Activated T-cell treated with anti-CD3 and anti-CD28 coated beads, Interleukin-2, amount 50 U/mL, for 72 hours (primary cell): ENCODE measurements around the gene DDX24. TPM values are rescaled to one million over a fixed set of nuclear protein-coding genes. Genes with fewer than 3 reads are reported as not detected.

Source experiments
- ATAC-seq, 2 donors: fragments of 150-1000 bp; cut with Tn5 transposase; replicated peaks in 1 of 2; 2 replicates each; pipeline ENCODE4 v1.10.0; 2021; ENCODE audit warnings: moderate library complexity in 2 of 2, mild to moderate bottlenecking in 1 of 2
- DNase-seq, 2 donors: peaks; one replicate each; pipeline ENCODE4 v3.0.0; 2021 to 2022; ENCODE audit warnings: mixed read lengths in 1 of 2
- H3K27ac Mint-ChIP-seq: one replicate; pipeline ENCODE4 v1.8.0; 2022; ENCODE audit warnings: mild to moderate bottlenecking, moderate library complexity, mixed read lengths
- H3K27me3 Mint-ChIP-seq: one replicate; pipeline ENCODE4 v1.8.0; 2022; ENCODE audit warnings: low read depth, mixed read lengths
- H3K36me3 Mint-ChIP-seq, 2 donors: one replicate each; pipeline ENCODE4 v1.8.0; 2022; ENCODE audit warnings: mixed read lengths in 2 of 2, mild to moderate bottlenecking in 1 of 2; ENCODE audit not compliant: insufficient read depth in 2 of 2
- H3K4me1 Mint-ChIP-seq: one replicate; pipeline ENCODE4 v1.8.0; 2022; ENCODE audit warnings: low read depth, mixed read lengths
- H3K4me3 Mint-ChIP-seq, 2 donors: one replicate each; pipeline ENCODE4 v1.8.0; 2022; ENCODE audit warnings: mild to moderate bottlenecking in 2 of 2, mixed read lengths in 2 of 2, moderate library complexity in 2 of 2
- H3K9me3 Mint-ChIP-seq, 2 donors: one replicate each; pipeline ENCODE4 v1.8.0; 2022; ENCODE audit warnings: mixed read lengths in 2 of 2
- total RNA-seq, 2 donors: library from RNA; stranded (reverse); gene quantifications; one replicate each; pipeline ENCODE4 v1.2.3, GENCODE V29; 2022

DDX24 gene, protein sequence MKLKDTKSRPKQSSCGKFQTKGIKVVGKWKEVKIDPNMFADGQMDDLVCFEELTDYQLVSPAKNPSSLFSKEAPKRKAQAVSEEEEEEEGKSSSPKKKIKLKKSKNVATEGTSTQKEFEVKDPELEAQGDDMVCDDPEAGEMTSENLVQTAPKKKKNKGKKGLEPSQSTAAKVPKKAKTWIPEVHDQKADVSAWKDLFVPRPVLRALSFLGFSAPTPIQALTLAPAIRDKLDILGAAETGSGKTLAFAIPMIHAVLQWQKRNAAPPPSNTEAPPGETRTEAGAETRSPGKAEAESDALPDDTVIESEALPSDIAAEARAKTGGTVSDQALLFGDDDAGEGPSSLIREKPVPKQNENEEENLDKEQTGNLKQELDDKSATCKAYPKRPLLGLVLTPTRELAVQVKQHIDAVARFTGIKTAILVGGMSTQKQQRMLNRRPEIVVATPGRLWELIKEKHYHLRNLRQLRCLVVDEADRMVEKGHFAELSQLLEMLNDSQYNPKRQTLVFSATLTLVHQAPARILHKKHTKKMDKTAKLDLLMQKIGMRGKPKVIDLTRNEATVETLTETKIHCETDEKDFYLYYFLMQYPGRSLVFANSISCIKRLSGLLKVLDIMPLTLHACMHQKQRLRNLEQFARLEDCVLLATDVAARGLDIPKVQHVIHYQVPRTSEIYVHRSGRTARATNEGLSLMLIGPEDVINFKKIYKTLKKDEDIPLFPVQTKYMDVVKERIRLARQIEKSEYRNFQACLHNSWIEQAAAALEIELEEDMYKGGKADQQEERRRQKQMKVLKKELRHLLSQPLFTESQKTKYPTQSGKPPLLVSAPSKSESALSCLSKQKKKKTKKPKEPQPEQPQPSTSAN
- total RNA-seq, result 100 to 1,000 TPM; 193 to 197 TPM

DNA sequence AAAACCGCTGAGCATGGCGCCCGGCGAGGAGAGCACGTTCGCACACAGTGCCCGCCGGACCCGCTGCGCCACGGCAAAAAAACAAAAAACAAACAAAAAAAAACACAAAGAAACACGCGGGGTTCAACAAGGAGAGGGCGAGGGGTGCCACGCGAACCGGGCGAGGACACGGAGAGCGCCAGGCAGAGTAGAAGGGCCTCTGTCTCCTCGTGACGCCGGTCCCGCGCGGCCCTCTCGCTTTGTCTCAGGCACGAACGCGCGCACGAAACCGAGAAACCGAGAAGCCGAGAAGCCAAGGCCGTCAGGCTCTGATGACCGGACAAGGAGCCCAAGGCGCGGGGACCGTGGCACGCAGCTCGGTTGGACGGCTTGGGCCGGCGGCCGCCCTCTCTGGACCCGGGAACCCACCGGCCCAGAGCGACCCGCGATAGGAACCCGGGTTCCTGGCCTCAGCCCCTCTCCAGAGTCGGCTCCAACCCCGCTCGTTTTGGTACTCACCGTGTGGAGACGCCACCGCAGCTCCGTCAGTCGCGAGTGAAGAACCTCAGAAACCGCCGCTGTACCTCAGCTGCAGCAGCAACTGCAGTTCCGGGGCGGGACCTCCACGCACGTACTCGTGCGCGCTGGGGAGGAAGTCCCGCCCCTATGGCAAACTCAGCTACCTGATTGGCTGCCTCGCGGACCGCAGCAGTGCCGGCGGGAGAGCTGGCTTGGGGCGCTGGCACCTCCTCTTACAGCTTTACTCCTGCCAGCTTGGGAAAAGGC lies at the start of gene DDX24, which contains the start of gene IFI27L1:
Gene DDX24, minus strand, starts transcription at position 582 of the 765 bp plus-strand sequence. CDS start 1,460 bp downstream, outside the sequence.
Gene IFI27L1, plus strand, starts transcription at position 690 of the 765 bp plus-strand sequence. CDS start 15,628 bp downstream, outside the sequence.
- DNase-seq (peak; percentile 97 to 98), ATAC-seq (peak; percentile 98 to 99)
- Mint-ChIP-seq H3K4me3 (peak within 1 kb of the TSS; percentile 97 to 100), H3K27ac (peak within 1 kb of the TSS; percentile 99), H3K9me3 (no peaks in the 10 kb centered on the region), H3K27me3 (no peaks in the 10 kb centered on the region), H3K4me1 (peaks cover 62% of the 10 kb centered on the region), H3K36me3 (peaks cover 19 to 20% of the 10 kb centered on the region in 2 donors)

DNA sequence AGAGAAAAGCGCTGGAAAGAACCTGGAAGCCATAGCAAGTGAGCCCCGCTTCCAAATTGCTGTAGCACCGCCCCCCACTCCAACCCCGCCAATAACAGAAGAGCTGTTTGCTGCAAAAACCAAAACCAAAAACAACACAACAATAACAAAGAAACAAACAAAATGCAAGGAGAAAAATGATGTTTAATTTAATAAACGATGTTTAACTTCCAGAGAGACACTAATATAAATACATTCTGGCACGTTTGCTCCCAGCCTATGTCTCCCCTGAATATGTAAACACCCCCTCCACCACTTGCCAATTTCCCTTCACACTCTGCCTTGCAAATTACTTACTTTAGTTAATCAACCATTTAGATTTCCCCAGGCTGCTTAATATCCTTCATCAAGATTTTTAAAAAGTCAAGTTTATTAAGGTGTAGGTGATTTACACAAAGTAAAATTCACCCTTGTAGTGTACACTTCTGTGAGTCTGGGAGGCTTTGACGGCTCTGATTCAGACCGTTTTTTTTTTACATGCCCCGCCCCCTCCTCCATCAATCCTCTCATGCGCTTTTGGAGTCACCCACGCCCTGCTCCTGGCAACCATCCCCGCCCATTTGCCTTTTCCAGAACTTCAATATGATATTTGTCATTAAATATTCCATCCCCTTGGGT lies 48.9 kb upstream of the DDX24 start:
- DNase-seq, result peak; percentile 53 to 62
- peak; percentile 62 to 65 for ATAC-seq
- Mint-ChIP-seq H3K27me3 (peaks cover 11% of the 10 kb centered on the region), H3K4me1 (peaks cover 18% of the 10 kb centered on the region), H3K9me3 (no peaks in the 10 kb centered on the region), H3K4me3 (peak overlapping the region; percentile 92 to 99), H3K27ac (peak overlapping the region; percentile 58), H3K36me3 (peaks cover 0 to 1% of the 10 kb centered on the region in 2 donors)

DNA sequence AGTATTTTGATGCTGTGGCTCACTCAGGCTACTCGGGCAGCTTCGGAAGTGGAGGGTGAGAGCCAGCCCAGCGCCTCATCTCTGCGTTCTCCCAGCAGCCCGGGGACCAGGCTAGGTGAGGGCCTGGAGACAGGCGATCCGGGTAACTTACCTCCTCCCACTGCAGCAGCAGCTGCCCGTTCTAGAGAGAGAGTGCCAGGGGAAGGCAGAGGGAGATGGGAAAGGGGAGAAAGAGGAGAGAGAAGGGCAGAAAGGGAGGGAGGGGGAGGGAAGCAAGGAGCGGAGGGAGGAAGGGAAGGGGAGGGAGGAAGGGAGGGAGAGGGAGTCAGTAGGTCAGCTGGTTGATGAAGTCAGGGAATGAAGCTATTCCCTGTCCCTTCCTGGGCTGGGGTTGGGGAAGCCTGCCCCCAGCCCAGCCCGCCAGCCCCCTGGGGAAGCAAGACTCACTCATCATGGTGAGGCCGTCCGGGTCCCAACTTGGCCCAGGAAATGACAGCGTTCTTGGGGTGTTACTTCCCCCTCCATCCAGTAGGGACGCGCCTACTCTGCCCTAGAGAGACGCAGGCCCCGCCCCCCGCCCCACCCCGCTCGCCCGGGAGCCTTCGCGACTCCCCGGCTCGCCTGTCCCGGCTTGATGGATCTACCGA lies 48.2 kb upstream of the DDX24 start, which contains the start of gene IFI27L2:
Gene IFI27L2, minus strand, starts transcription at position 494 of the 647 bp plus-strand sequence. Its CDS starts 40 bp downstream, at position 454.
- peaks cover 18% of the 10 kb centered on the region for H3K4me1 Mint-ChIP-seq
- peak within 1 kb of the TSS; percentile 58 for H3K27ac Mint-ChIP-seq
- H3K4me3 Mint-ChIP-seq, result peak within 1 kb of the TSS; percentile 92 to 99
- H3K27me3 Mint-ChIP-seq, result peaks cover 9% of the 10 kb centered on the region
- no peaks in the 10 kb centered on the region for H3K9me3 Mint-ChIP-seq
- ATAC-seq (peak; percentile 97 to 99), DNase-seq (peak; percentile 73 to 78)
- H3K36me3 Mint-ChIP-seq, result no peaks in the 10 kb centered on the region

DNA sequence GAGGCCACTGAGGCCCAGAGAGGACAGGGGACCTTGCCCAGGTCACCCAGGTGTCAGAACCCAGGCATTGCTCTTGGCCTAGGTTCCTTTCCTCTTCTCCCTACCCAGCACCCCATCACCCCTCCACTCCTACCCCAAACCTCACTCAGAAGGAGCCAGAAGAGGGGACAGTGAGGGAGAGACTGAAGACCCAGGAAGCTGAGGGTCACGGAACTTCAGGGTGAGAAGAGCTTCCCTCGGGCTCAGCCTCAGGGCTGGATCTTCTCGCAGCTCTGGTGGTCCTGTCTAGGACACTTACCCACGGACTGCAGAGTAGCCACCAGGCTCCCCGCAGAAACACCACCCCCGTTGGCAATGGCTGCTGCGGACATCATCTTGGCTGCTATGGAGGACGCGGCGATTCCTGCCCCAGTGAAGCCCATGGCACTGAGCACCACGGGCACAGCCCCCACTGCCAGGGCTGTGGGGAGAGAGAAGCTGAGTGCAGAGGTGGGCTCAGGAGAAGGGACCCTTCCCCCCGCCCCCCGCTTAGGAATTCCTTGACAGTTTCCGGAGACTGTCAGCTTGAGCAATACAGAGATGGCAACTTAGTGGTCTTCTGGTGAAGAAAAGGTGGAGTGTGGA lies 47.3 kb upstream of the DDX24 start:
- H3K27ac Mint-ChIP-seq, result peak overlapping the region; percentile 58
- ATAC-seq (no peak), DNase-seq (no peak)
- no peaks in the 10 kb centered on the region for H3K36me3 Mint-ChIP-seq
- peaks cover 1% of the 10 kb centered on the region for H3K27me3 Mint-ChIP-seq
- H3K9me3 Mint-ChIP-seq, result no peaks in the 10 kb centered on the region
- H3K4me3 Mint-ChIP-seq, result peak overlapping the region; percentile 92 to 99
- H3K4me1 Mint-ChIP-seq, result peaks cover 18% of the 10 kb centered on the region

DNA sequence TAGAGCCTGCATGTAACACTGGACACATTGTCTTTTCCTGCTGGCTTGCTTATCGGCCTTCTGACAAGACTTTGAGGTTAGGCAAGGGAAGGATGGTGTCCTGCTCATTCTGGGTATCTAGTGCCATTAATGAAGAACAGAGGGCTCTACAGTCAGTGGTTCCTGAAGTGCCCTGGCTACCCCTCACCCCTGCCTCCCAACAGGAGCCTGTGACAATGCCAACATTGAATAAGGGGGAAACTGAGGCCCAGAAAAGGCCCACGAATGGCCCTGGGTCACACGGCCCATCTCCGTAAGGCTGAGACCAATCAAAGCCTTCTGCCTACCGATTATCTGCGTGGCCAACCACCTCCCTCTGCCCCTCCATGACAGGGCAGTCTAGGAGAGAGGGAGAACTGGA lies 46.3 kb upstream of the DDX24 start:
- H3K4me1 Mint-ChIP-seq, result peaks cover 18% of the 10 kb centered on the region
- ATAC-seq (no peak), DNase-seq (no peak)
- no peaks in the 10 kb centered on the region for H3K9me3 Mint-ChIP-seq
- no peak overlapping the region for H3K4me3 Mint-ChIP-seq
- no peak overlapping the region for H3K27ac Mint-ChIP-seq
- H3K27me3 Mint-ChIP-seq, result no peaks in the 10 kb centered on the region
- H3K36me3 Mint-ChIP-seq, result no peaks in the 10 kb centered on the region

DNA sequence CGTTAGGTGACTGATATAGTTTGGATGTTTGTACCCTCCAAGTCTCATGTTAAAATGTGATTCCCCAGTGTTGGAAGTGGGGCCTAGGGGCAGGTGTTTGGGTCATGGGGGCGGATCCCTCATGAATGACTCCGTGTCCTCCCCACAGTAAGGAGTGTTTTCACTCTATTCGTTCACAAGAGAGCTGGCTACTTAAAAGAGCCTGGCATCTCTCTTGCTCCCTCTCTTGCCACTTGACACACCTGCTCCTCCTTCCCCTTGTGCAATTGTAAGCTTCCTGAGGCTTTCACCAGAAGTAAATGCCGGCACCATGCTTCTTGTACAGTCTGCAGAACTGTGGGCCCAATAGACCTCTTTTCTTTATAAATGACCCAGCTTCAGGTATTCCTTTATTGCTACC lies 45.8 kb upstream of the DDX24 start:
- DNase-seq (no peak), ATAC-seq (no peak)
- Mint-ChIP-seq H3K36me3 (no peaks in the 10 kb centered on the region), H3K4me3 (no peak overlapping the region), H3K9me3 (no peaks in the 10 kb centered on the region), H3K27me3 (no peaks in the 10 kb centered on the region), H3K27ac (peak overlapping the region; percentile 26), H3K4me1 (peaks cover 15% of the 10 kb centered on the region)

DNA sequence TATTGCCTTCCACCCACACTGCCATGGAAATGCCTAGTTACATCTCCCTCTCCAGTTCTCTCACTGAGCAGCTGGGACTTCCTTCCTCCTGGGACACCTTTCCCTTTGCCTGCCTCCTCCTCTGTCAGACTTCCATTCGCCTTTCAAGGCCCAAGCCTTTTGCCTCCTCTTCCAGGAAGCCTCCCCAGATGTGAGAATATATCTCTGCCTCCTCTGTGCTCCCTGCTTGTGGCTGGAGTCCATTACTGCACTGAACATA lies 45.3 kb upstream of the DDX24 start:
- no peak overlapping the region for H3K4me3 Mint-ChIP-seq
- H3K27ac Mint-ChIP-seq, result no peak overlapping the region
- peaks cover 15% of the 10 kb centered on the region for H3K4me1 Mint-ChIP-seq
- H3K36me3 Mint-ChIP-seq, result no peaks in the 10 kb centered on the region
- H3K27me3 Mint-ChIP-seq, result peaks cover 4% of the 10 kb centered on the region
- DNase-seq (no peak), ATAC-seq (no peak)
- H3K9me3 Mint-ChIP-seq, result no peaks in the 10 kb centered on the region

DNA sequence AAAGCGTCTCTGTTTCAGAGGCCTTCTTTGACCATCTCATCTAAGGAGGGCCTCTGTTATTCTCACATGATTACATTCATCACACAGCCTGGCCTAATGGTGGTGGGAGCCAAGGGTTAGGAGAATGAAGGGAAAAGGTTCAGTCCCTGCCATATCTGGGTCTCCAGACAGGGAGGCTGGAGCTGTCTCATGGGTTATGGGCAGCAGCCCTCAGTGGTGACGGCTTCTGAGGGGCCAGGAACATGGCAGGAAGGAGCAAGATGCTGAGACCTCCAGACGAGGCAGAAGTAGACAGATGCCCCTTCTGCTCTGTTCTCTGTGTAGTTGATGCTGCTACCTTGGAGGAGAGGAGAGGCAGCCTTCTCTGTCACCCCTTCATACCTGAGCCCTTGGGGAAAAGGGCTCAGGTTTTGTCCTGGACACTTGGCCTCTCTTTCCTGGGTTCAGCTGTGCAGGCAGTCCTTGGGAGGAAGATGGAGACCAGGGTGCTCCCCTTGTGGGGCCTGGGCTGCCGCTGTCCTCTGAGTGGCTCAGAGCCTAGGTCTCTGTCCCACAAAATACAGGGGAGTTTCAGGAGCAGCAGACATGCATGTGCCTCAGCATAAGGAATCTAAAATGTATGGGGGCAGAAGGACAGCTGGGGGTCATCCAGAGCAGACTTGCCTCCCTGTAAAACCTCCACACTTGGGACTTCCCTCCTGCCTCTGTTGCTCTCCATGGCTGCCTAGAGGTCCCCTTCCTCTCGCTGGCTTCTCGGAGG lies 44.8 kb upstream of the DDX24 start:
- DNase-seq (no peak), ATAC-seq (no peak)
- Mint-ChIP-seq H3K27me3 (peaks cover 9% of the 10 kb centered on the region), H3K27ac (no peak overlapping the region), H3K4me3 (no peak overlapping the region), H3K4me1 (peaks cover 15% of the 10 kb centered on the region), H3K9me3 (peaks cover under 1 to 1% of the 10 kb centered on the region in 2 donors), H3K36me3 (peaks cover 0 to 3% of the 10 kb centered on the region in 2 donors)

DNA sequence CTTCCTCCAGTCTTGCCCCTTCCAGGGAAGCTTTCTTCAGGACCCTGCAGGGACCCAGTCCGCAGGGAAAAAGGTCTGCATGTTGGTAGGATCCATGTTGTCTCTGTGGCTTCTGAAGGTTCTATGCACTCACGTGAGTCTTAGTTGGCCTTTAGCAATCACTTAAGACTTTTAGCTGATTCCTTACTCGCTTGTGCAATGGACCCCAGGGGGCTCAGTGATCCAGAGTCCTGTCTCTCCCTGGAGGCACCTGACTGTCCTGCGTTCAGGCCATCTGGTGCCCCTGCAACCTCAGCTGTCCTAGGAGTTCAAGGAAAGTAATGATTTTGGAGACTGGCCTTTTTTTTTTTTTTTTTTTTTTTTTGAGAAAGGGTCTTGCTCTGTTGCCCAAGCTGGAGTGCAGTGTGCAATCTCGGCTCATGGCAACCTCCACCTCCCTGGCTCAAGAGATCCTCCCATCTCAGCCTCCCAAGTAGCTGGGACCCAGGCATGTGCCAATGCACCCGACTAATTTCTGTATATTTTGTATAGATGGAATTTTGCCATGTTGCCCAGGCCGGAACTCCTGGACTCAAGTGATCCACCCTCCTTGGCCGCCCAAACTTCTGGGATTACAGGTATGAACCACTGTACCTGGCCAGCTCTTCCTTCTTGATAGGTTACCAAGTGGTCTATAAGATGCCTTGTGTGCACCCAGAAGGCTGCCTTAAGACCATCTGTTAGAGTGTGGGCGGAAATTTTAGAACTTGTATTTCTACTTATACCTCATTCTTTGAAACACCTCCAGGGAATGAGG lies 43.8 kb upstream of the DDX24 start:
- Mint-ChIP-seq H3K4me3 (no peak overlapping the region), H3K27ac (no peak overlapping the region), H3K9me3 (peaks cover 3 to 6% of the 10 kb centered on the region in 2 donors), H3K27me3 (peaks cover 12% of the 10 kb centered on the region), H3K4me1 (peaks cover 8% of the 10 kb centered on the region), H3K36me3 (peaks cover 3 to 5% of the 10 kb centered on the region in 2 donors)
- DNase-seq (no peak), ATAC-seq (no peak)

DNA sequence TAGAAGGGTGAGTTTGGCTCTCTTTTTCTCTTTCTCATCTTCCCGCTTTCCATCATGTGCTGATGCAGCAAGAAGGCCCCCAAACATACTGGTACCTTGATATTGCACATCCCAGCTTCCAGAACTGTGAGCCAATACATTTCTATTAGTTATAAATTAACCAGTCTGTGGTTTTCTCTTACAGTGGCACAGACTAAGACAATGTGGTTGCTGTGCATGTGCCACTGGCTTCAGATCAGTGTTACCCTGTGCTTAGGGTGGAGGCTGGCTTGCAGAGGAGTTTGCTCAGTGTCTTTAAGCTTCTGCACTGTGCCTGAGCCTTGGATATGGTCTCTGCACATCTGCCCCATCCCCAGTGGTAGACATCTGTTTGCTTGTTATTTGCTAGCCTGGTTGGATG lies 42.9 kb upstream of the DDX24 start:
- DNase-seq, result no peak
- Mint-ChIP-seq H3K27me3 (peaks cover 12% of the 10 kb centered on the region), H3K4me1 (peaks cover 6% of the 10 kb centered on the region), H3K36me3 (peaks cover 5 to 7% of the 10 kb centered on the region in 2 donors), H3K9me3 (peaks cover 3 to 10% of the 10 kb centered on the region in 2 donors), H3K27ac (no peak overlapping the region), H3K4me3 (no peak overlapping the region)
- no peak for ATAC-seq
